Naive B cell (primary cell): ENCODE data around the gene CFAP92. TPM values are rescaled to one million over a fixed set of nuclear protein-coding genes. Genes with fewer than 3 reads are reported as not detected.
A peak's percentile ranks its signal among the peaks of the same experiment; 100 is the strongest.
"Not testable (repeated sequence)": the region's sequence is repeated elsewhere in the genome, so short reads cannot be mapped to it uniquely, and the experiment has no call there.

Experiments used
- ATAC-seq, 2 donors: fragments of 150-1000 bp; cut with Tn5 transposase; 2 replicates each; pipeline ENCODE4 v1.10.0; 2021; ENCODE audit warnings: low read depth in 2 of 2, mild to moderate bottlenecking in 2 of 2, moderate library complexity in 2 of 2
- DNase-seq: peaks from one replicate; pipeline ENCODE4 v3.0.0; 2022
- H3K27ac Mint-ChIP-seq, 6 donors: one replicate each; pipeline ENCODE4 v1.8.0; 2020 to 2022; ENCODE audit warnings: mild to moderate bottlenecking in 6 of 6, mixed read lengths in 6 of 6, moderate library complexity in 5 of 6, inconsistent platforms in 2 of 6
- H3K27me3 Mint-ChIP-seq, 3 donors: one replicate each; pipeline ENCODE4 v1.8.0; 2021 to 2022; ENCODE audit warnings: mixed read lengths in 3 of 3, mild to moderate bottlenecking in 1 of 3
- H3K36me3 Mint-ChIP-seq, 2 donors: one replicate each; pipeline ENCODE4 v1.8.0; 2020 to 2022; ENCODE audit warnings: mixed read lengths in 2 of 2, inconsistent platforms in 1 of 2, mild to moderate bottlenecking in 1 of 2
- H3K4me1 Mint-ChIP-seq, 3 donors: one replicate each; pipeline ENCODE4 v1.8.0; 2020 to 2022; ENCODE audit warnings: mixed read lengths in 3 of 3, inconsistent platforms in 1 of 3, mild to moderate bottlenecking in 1 of 3, moderate library complexity in 1 of 3
- H3K4me3 Mint-ChIP-seq, 8 donors: one replicate each; pipeline ENCODE4 v1.8.0; 2020 to 2022; ENCODE audit warnings: mild to moderate bottlenecking in 8 of 8, mixed read lengths in 8 of 8, moderate library complexity in 8 of 8, inconsistent platforms in 2 of 8
- H3K9me3 Mint-ChIP-seq, 7 donors: one replicate each; pipeline ENCODE4 v1.8.0; 2020 to 2022; ENCODE audit warnings: mixed read lengths in 7 of 7, mild to moderate bottlenecking in 5 of 7, inconsistent platforms in 2 of 7, moderate library complexity in 1 of 7
- polyA plus RNA-seq, 6 donors: library from polyadenylated mRNA; unstranded; fragments of 300-500 nt; fragmentation: Illumina TruSeq; gene quantifications; one replicate each; pipeline ENCODE4 v1.2.3, GENCODE V29; 2021; ENCODE audit warnings: low read depth in 6 of 6

CFAP92 gene
- polyA plus RNA-seq, 6 donors from 2014 or later: not detected

DNA sequence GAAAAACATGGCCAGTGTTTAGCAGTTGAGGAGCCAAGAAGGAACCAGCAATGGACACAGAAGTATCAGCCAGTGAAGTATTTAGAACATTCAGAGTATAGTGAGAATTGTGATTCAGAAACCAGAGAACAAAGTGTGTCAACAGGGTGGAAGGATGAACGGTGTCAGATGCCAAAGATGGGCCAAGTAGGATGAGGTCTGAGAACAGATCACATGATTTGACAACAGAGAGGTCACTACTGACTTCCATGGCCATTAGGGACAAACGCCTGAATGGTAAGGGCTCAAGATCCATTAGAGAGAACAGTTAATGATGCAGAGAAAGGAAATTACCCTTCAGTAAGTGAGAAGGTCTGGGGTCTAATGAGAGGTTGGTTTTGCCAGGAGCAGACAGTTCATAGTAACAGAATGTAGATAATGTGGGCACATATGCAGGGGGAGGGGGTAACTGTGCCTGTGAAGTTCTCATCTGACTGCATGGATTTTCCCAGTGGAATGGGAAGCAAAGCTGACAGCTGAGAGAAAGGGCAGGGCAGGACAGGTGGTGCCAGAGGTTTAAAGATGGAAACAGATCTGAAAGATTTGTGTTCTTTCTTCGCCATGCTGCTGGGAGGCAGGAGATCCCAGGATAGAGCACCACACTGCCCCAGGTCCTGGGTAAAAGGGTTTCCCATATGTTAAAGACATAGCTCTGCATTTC is 119.2 kb downstream of the CFAP92 start:
- peak overlapping the region in 1 of 8 donors; percentile 1 for H3K4me3 Mint-ChIP-seq
- peaks cover 12 to 30% (median 16%) of the 10 kb centered on the region in 3 donors for H3K4me1 Mint-ChIP-seq
- peak overlapping the region in 1 of 6 donors; percentile 52 for H3K27ac Mint-ChIP-seq
- no peaks in the 10 kb centered on the region for H3K27me3 Mint-ChIP-seq
- H3K9me3 Mint-ChIP-seq: no peaks in the 10 kb centered on the region
- ATAC-seq (no peak), DNase-seq (no peak)
- H3K36me3 Mint-ChIP-seq: no peaks in the 10 kb centered on the region

DNA sequence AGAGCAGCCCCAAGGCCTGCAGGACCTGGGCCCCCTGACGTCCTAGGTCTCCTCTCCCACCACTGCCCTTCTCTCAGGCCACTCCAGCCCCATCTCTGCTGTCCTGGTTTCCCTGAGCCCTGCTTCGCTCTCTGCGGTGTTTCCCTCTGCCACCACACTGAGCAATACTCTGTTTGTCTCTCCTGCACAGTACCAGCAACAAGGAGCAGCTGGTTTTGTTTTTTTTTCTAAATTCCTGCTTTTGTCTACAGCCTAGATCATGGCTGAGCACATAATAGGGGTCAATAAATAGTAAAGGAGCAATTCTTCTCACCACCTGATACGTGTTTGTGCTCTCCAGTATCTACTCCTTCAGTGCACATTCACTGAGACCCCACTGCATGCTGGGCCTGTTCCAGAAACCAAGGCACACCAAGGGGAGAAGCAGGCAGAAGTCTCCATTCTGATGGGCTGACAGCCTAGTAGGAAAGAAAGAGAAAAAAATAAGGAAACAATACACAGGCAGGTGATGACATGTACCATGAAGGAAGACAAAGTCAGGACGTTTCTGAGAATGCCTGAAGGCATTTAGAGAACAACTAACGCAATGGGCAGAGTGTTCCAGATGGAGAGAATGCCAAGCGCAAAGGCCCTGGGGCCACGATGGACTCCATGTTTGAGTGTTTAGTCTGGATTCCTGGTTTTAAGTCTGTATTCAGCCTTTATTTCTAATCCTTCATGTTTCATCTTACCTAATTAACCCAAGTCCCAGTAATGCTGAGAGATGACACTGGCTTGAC is 120.4 kb downstream of the CFAP92 start:
- Mint-ChIP-seq H3K36me3 (no peaks in the 10 kb centered on the region), H3K9me3 (no peaks in the 10 kb centered on the region), H3K27me3 (no peaks in the 10 kb centered on the region), H3K27ac (no peak overlapping the region), H3K4me3 (no peak overlapping the region), H3K4me1 (peaks cover 6 to 20% (median 8%) of the 10 kb centered on the region in 3 donors)
- DNase-seq (no peak), ATAC-seq (no peak)

DNA sequence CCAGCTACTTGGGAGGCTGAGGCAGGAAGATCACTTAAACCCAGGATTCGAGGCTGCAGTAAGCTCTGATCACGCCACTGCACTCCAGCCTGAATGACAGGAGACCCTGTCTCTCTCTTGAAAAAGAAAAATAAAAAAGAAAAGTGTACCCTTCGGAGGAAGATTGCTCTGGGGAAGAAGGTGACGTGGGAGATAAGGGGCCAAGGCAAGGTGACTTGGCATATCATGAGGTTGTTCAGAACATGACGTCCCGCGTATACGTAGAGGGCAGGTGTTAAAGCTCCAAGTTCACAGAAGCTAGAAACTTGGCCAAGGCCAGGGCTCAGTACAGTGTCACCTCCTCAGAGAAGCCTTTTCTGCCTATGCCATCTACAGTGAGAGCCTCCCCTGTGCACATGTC is 121.1 kb downstream of the CFAP92 start:
- H3K27me3 Mint-ChIP-seq: no peaks in the 10 kb centered on the region
- no peak for ATAC-seq
- DNase-seq: no peak
- H3K4me3 Mint-ChIP-seq: no peak overlapping the region
- no peaks in the 10 kb centered on the region for H3K36me3 Mint-ChIP-seq
- H3K9me3 Mint-ChIP-seq: no peaks in the 10 kb centered on the region
- peaks cover 2 to 13% (median 3%) of the 10 kb centered on the region in 3 donors for H3K4me1 Mint-ChIP-seq
- H3K27ac Mint-ChIP-seq: no peak overlapping the region

- H3K27ac Mint-ChIP-seq: peak overlapping the region in 2 of 6 donors; percentile 10 to 76
- H3K4me3 Mint-ChIP-seq: no peak overlapping the region
- ATAC-seq: no peak
- no peaks in the 10 kb centered on the region for H3K27me3 Mint-ChIP-seq
- H3K9me3 Mint-ChIP-seq: no peaks in the 10 kb centered on the region
- DNase-seq: no peak
- H3K36me3 Mint-ChIP-seq: no peaks in the 10 kb centered on the region
- peaks cover 0 to 10% (median 0%) of the 10 kb centered on the region in 3 donors for H3K4me1 Mint-ChIP-seq
Measured at GRCh38 chr3:128872282-128872681, 121.6 kb downstream of the CFAP92 start.

GRCh38 chr3:128870347-128870746 is 123.5 kb downstream of the CFAP92 start:
- Mint-ChIP-seq H3K4me1 (peaks cover 0 to 3% (median 0%) of the 10 kb centered on the region in 3 donors), H3K27ac (no peak overlapping the region), H3K36me3 (no peaks in the 10 kb centered on the region), H3K4me3 (no peak overlapping the region), H3K27me3 (no peaks in the 10 kb centered on the region), H3K9me3 (no peaks in the 10 kb centered on the region)
- DNase-seq (no peak), ATAC-seq (no peak)

GRCh38 chr3:128867200-128868125 is 126.4 kb downstream of the CFAP92 start:
- Mint-ChIP-seq H3K4me1 (peaks cover 0 to 6% (median 0%) of the 10 kb centered on the region in 3 donors), H3K9me3 (peaks cover 0 to under 1% (median 0%) of the 10 kb centered on the region in 7 donors), H3K27ac (no peak overlapping the region), H3K4me3 (peak overlapping the region in 1 of 8 donors; percentile 22), H3K36me3 (no peaks in the 10 kb centered on the region), H3K27me3 (peaks cover 0 to 6% (median 0%) of the 10 kb centered on the region in 3 donors)
- no peak for ATAC-seq
- DNase-seq: no peak

DNA sequence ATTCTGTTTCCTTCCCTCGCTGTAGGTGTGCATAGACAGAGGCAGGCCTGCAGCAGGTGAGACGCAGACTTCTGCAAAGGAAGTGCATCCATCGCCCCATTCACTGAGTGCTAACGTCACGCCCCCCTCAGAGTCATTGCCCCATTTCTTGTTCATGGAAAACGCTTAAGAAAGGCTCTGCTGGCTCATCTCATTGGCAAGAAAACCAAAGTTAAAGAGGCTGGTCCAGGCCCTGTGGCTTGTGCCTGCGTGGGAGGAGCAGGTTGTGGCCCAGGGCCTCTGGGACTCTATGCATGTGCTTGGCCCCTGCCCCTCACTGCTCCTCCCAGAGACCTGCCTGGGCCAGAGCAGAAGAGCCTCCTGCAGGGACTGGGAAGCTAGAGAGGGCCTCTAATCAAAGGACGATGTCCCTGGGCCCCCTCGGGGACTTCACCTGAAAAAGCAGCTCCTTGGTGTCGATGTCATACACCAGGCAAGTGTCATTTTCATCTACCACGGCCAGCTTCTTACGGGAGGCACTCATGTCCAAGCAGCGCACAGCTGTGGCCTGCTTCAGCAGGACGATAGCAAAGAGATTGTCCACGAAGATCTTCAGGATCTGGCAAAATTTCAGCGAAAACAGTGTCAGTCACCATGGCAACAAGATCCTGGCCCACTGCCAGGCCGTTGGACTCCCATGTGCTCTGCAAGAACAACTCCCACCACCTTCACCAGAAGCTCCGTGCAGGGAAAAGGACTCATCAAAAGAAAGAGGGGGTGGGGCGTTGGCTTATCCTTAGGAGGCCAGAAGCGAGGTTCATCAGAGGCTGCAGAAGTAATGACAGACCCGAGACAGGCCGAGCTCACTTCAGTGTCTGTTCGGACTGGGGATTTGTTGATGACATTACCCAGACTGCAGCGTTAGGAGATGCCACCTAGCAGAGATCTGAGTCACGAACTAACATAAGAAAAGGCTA is 128.7 kb downstream of the CFAP92 start:
- peaks cover 7 to 21% (median 14%) of the 10 kb centered on the region in 7 donors for H3K9me3 Mint-ChIP-seq
- not testable (repeated sequence) for H3K27me3 Mint-ChIP-seq, H3K27ac Mint-ChIP-seq, H3K4me3 Mint-ChIP-seq, H3K4me1 Mint-ChIP-seq, ATAC-seq, DNase-seq
- peaks cover 4 to 22% of the 10 kb centered on the region in 2 donors for H3K36me3 Mint-ChIP-seq

GRCh38 chr3:128864351-128864811 is 129.5 kb downstream of the CFAP92 start:
- Mint-ChIP-seq H3K36me3 (peaks cover 5 to 26% of the 10 kb centered on the region in 2 donors), H3K4me1 (peaks cover 0 to 6% (median 0%) of the 10 kb centered on the region in 3 donors), H3K9me3 (peaks cover 7 to 29% (median 21%) of the 10 kb centered on the region in 7 donors), H3K27ac (no peak overlapping the region), H3K27me3 (peaks cover 0 to 6% (median 0%) of the 10 kb centered on the region in 3 donors), H3K4me3 (no peak overlapping the region)
- ATAC-seq (no peak), DNase-seq (no peak)

- ATAC-seq (no peak), DNase-seq (no peak)
- Mint-ChIP-seq H3K9me3 (peaks cover 11 to 35% (median 29%) of the 10 kb centered on the region in 7 donors), H3K27me3 (peaks cover 0 to 6% (median 0%) of the 10 kb centered on the region in 3 donors), H3K4me1 (peaks cover 0 to 6% (median 0%) of the 10 kb centered on the region in 3 donors), H3K4me3 (no peak overlapping the region), H3K27ac (no peak overlapping the region), H3K36me3 (peaks cover 5 to 34% of the 10 kb centered on the region in 2 donors)
Measured at GRCh38 chr3:128863560-128863959, 130.3 kb downstream of the CFAP92 start.

- DNase-seq (no peak), ATAC-seq (no peak)
- Mint-ChIP-seq H3K4me1 (peaks cover 0 to 6% (median 0%) of the 10 kb centered on the region in 3 donors), H3K4me3 (no peak overlapping the region), H3K9me3 (peaks cover 17 to 51% (median 44%) of the 10 kb centered on the region in 7 donors), H3K27me3 (peaks cover 0 to 6% (median 0%) of the 10 kb centered on the region in 3 donors), H3K27ac (no peak overlapping the region), H3K36me3 (peaks cover 8 to 51% of the 10 kb centered on the region in 2 donors)
Measured at GRCh38 chr3:128861491-128861890, 132.4 kb downstream of the CFAP92 start.
